Measurements from ENCODE around the gene TLR10.

Gene TLR10

GRCh38 chr4:38805530-38806145 is 22.8 kb upstream of the TLR10 start:
- no peak overlapping the region for H3K27ac ChIP-seq (ENCODE audit: poor library complexity, severe bottlenecking)
- no peak overlapping the region for H3K4me3 ChIP-seq (ENCODE audit: severe bottlenecking)
- no peak for ATAC-seq (ENCODE audit: low read depth)
- H3K27me3 ChIP-seq (ENCODE audit: insufficient read depth, poor library complexity, severe bottlenecking) = no peaks in the 10 kb centered on the region
- H3K4me1 ChIP-seq (ENCODE audit: insufficient read depth, poor library complexity, severe bottlenecking) = no peaks in the 10 kb centered on the region
- no peak for DNase-seq (ENCODE audit: low spot score)
- H3K9me3 ChIP-seq (ENCODE audit: severe bottlenecking) = no peaks in the 10 kb centered on the region
- H3K36me3 ChIP-seq (ENCODE audit: low read depth) = no peaks in the 10 kb centered on the region
- TF ChIP-seq, protein P1, sequence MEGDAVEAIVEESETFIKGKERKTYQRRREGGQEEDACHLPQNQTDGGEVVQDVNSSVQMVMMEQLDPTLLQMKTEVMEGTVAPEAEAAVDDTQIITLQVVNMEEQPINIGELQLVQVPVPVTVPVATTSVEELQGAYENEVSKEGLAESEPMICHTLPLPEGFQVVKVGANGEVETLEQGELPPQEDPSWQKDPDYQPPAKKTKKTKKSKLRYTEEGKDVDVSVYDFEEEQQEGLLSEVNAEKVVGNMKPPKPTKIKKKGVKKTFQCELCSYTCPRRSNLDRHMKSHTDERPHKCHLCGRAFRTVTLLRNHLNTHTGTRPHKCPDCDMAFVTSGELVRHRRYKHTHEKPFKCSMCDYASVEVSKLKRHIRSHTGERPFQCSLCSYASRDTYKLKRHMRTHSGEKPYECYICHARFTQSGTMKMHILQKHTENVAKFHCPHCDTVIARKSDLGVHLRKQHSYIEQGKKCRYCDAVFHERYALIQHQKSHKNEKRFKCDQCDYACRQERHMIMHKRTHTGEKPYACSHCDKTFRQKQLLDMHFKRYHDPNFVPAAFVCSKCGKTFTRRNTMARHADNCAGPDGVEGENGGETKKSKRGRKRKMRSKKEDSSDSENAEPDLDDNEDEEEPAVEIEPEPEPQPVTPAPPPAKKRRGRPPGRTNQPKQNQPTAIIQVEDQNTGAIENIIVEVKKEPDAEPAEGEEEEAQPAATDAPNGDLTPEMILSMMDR (IDR thresholded peaks at IDR 0.05; ENCODE audit: poor library complexity, severe bottlenecking) = no peak

GRCh38 chr4:38804654-38805295 is 22.0 kb upstream of the TLR10 start, which contains the start of gene TLR1:
TLR1 (minus strand) TSS chr4:38804791; CDS start chr4:38798831, 5,960 bp downstream.
- DNase-seq (ENCODE audit: low spot score) (no peak), ATAC-seq (ENCODE audit: low read depth) (no peak)
- no peaks in the 10 kb centered on the region for H3K9me3 ChIP-seq (ENCODE audit: severe bottlenecking)
- TF ChIP-seq, protein P1 (IDR thresholded peaks at IDR 0.05; ENCODE audit: poor library complexity, severe bottlenecking) = peak; percentile 76
- H3K4me3 ChIP-seq (ENCODE audit: severe bottlenecking) = no peak within 1 kb of the TSS
- no peaks in the 10 kb centered on the region for H3K36me3 ChIP-seq (ENCODE audit: low read depth)
- no peak within 1 kb of the TSS for H3K27ac ChIP-seq (ENCODE audit: poor library complexity, severe bottlenecking)
- H3K27me3 ChIP-seq (ENCODE audit: insufficient read depth, poor library complexity, severe bottlenecking) = no peaks in the 10 kb centered on the region
- no peaks in the 10 kb centered on the region for H3K4me1 ChIP-seq (ENCODE audit: insufficient read depth, poor library complexity, severe bottlenecking)

- no peak overlapping the region for H3K27ac ChIP-seq (ENCODE audit: poor library complexity, severe bottlenecking)
- ATAC-seq (ENCODE audit: low read depth) (no peak), DNase-seq (ENCODE audit: low spot score) (no peak)
- H3K4me3 ChIP-seq (ENCODE audit: severe bottlenecking) = no peak overlapping the region
- no peaks in the 10 kb centered on the region for H3K9me3 ChIP-seq (ENCODE audit: severe bottlenecking)
- no peaks in the 10 kb centered on the region for H3K4me1 ChIP-seq (ENCODE audit: insufficient read depth, poor library complexity, severe bottlenecking)
- TF ChIP-seq, protein P1 (IDR thresholded peaks at IDR 0.05; ENCODE audit: poor library complexity, severe bottlenecking) = no peak
- H3K36me3 ChIP-seq (ENCODE audit: low read depth) = no peaks in the 10 kb centered on the region
- no peaks in the 10 kb centered on the region for H3K27me3 ChIP-seq (ENCODE audit: insufficient read depth, poor library complexity, severe bottlenecking)
Observed at GRCh38 chr4:38803833-38804653, 21.3 kb upstream of the TLR10 start.

GRCh38 chr4:38802561-38803355 is 20.0 kb upstream of the TLR10 start:
- no peak overlapping the region for H3K4me3 ChIP-seq (ENCODE audit: severe bottlenecking)

More at GRCh38 chr4:38802561-38803355, 20.0 kb upstream of the TLR10 start:
- Histone ChIP-seq H3K27ac (ENCODE audit: poor library complexity, severe bottlenecking) (no peak overlapping the region), H3K27me3 (ENCODE audit: insufficient read depth, poor library complexity, severe bottlenecking) (no peaks in the 10 kb centered on the region), H3K36me3 (ENCODE audit: low read depth) (no peaks in the 10 kb centered on the region), H3K9me3 (ENCODE audit: severe bottlenecking) (no peaks in the 10 kb centered on the region), H3K4me1 (ENCODE audit: insufficient read depth, poor library complexity, severe bottlenecking) (no peaks in the 10 kb centered on the region)
- TF ChIP-seq, protein P1 (IDR thresholded peaks at IDR 0.05; ENCODE audit: poor library complexity, severe bottlenecking) = no peak
- DNase-seq (ENCODE audit: low spot score) (no peak), ATAC-seq (ENCODE audit: low read depth) (no peak)
